SK-N-SH (cell line): ENCODE data around the gene PLEKHA6. TPM values are rescaled to one million over a fixed set of nuclear protein-coding genes. Genes with fewer than 3 reads are reported as not detected.

Source experiments
- CTCF ChIA-PET: fragments of 300-600, 350-600 bp; formaldehyde crosslinking; extraction: SDS; loops from one replicate; lab custom pipeline; 2021; lab: Yijun Ruan, JAX
- POLR2A ChIA-PET: fragments of 350-600 bp; sonication (Branson Sonifier 250); formaldehyde crosslinking; extraction: SDS; loops from one replicate; lab custom pipeline; 2020; ENCODE audit warnings: antibody characterized with exemption, inconsistent platforms; lab: Yijun Ruan, JAX
- DNase-seq: peaks from one replicate; pipeline ENCODE4 v3.0.0; 2012
- H2AFZ ChIP-seq: fragments of 200-600 bp; sonication (generic); 2 replicates; pipeline ENCODE4 v1.8.1; 2016; ENCODE audit warnings: antibody characterized with exemption, mild to moderate bottlenecking, low read depth
- H3F3A ChIP-seq: fragments of 200-600 bp; sonication (generic); replicated peaks from 2 replicates; pipeline ENCODE3; 2016; ENCODE audit warnings: antibody characterized with exemption, mild to moderate bottlenecking; ENCODE audit not compliant: insufficient read depth
- H3K27ac ChIP-seq, 2 experiments: fragments of 200-500 bp in 1 of 2; fragments of 200-600 bp in 1 of 2; sonication (Bioruptor generic) in 1 of 2; sonication (generic), shearing (Covaris generic) in 1 of 2; 2 replicates each; pipeline versions ENCODE4 v1.5.1 to v1.6.1; 2014 to 2016; ENCODE audit warnings: low read depth in 2 of 2, inconsistent platforms in 1 of 2, low read length in 1 of 2, mild to moderate bottlenecking in 1 of 2, mixed read lengths in 1 of 2
- H3K27me3 ChIP-seq: fragments of 200-600 bp; sonication (generic), shearing (Covaris generic); 2 replicates; pipeline ENCODE4 v1.6.1; 2016; ENCODE audit warnings: mixed run types; ENCODE audit not compliant: insufficient read depth
- H3K36me3 ChIP-seq, 2 experiments: fragments of 200-500 bp in 1 of 2; fragments of 200-600 bp in 1 of 2; sonication (Bioruptor generic) in 1 of 2; sonication (generic) in 1 of 2; replicated peaks in 1 of 2; 2 replicates each; pipeline versions ENCODE3 to v1.5.1; 2014 to 2016; ENCODE audit warnings: low read length in 1 of 2, mild to moderate bottlenecking in 1 of 2; ENCODE audit not compliant: insufficient read depth in 2 of 2, control insufficient read depth in 1 of 2
- H3K4me1 ChIP-seq, 2 experiments: fragments of 200-500 bp in 1 of 2; fragments of 200-600 bp in 1 of 2; sonication (Bioruptor generic) in 1 of 2; sonication (generic), shearing (Covaris generic) in 1 of 2; 2 replicates each; pipeline versions ENCODE4 v1.5.1 to v1.6.1; 2014 to 2016; ENCODE audit warnings: low read depth in 1 of 2, low read length in 1 of 2, mixed run types in 1 of 2; ENCODE audit not compliant: insufficient read depth in 2 of 2, control insufficient read depth in 1 of 2
- H3K4me2 ChIP-seq: fragments of 200-600 bp; sonication (generic), shearing (Covaris generic); 2 replicates; pipeline ENCODE4 v1.6.1; 2017; ENCODE audit warnings: mixed run types
- H3K4me3 ChIP-seq, 2 experiments: fragments of 200-500 bp in 1 of 2; fragments of 200-600 bp in 1 of 2; sonication (Bioruptor generic) in 1 of 2; sonication (generic), shearing (Covaris generic) in 1 of 2; 2 replicates each; pipeline versions ENCODE4 v1.5.1 to v1.8.1; 2014 to 2016; ENCODE audit warnings: low read depth in 2 of 2, inconsistent platforms in 1 of 2, low read length in 1 of 2, mild to moderate bottlenecking in 1 of 2, mixed read lengths in 1 of 2, moderate library complexity in 1 of 2
- H3K79me2 ChIP-seq: fragments of 200-600 bp; sonication (generic); 2 replicates; pipeline ENCODE4 v1.8.1; 2017; ENCODE audit warnings: mild to moderate bottlenecking; ENCODE audit not compliant: insufficient read depth
- H3K9ac ChIP-seq: fragments of 200-600 bp; sonication (generic); 2 replicates; pipeline ENCODE4 v1.6.1; 2017; ENCODE audit warnings: mixed run types
- H3K9me2 ChIP-seq: fragments of 200-600 bp; sonication (generic); 2 replicates; pipeline ENCODE4 v1.6.1; 2017; ENCODE audit warnings: mixed run types
- H3K9me3 ChIP-seq: fragments of 200-600 bp; sonication (generic); 2 replicates; pipeline ENCODE4 v1.6.1; 2017; ENCODE audit warnings: mixed run types, mild to moderate bottlenecking, moderate library complexity
- H4K20me1 ChIP-seq: fragments of 200-600 bp; sonication (generic); 2 replicates; pipeline ENCODE4 v1.6.1; 2017; ENCODE audit warnings: mild to moderate bottlenecking, mixed run types; ENCODE audit not compliant: insufficient read depth
- FOXJ3 ChIP-seq: sonication (generic); formaldehyde crosslinking; IDR thresholded peaks from 2 replicates; pipeline ENCODE4 v1.5.1; 2020; ENCODE audit warnings: mild to moderate bottlenecking, missing genetic modification reagents
- GATA2 ChIP-seq: sonication (generic); formaldehyde crosslinking; IDR thresholded peaks from 2 replicates; pipeline ENCODE4 v1.5.0; 2020; ENCODE audit warnings: mild to moderate bottlenecking, missing genetic modification reagents
- RAD21 ChIP-seq: IDR thresholded peaks from 2 replicates; pipeline ENCODE4 v1.6.1; 2012; ENCODE audit warnings: mild to moderate bottlenecking, low read length
- SMC3 ChIP-seq: IDR thresholded peaks from 2 replicates; pipeline ENCODE4 v1.6.1; 2012; ENCODE audit warnings: low read depth, low read length, improper control_type of control experiment
- WGBS: methylation state at CpG from one replicate; pipeline ENCODE4 v1.1.6; 2017; ENCODE audit warnings: low lambda C conversion rate; 5-methylcytosine and 5-hydroxymethylcytosine counted together
- polyA plus RNA-seq, 3 experiments: library from polyadenylated mRNA; depleted of rRNA; stranded (reverse); fragments of >200 nt; gene quantifications; 2 replicates each; pipeline ENCODE4 v1.2.3, GENCODE V29; 2012
- TF ChIP-seq, protein P1 (sequence below): IDR thresholded peaks from 2 replicates; pipeline ENCODE4 v1.4.0; 2012; ENCODE audit warnings: low read depth, borderline replicate concordance

The PLEKHA6 gene
- polyA plus RNA-seq, 1 of the 3 experiments (the other 2 are of a cell fraction): 1.2 TPM

DNA sequence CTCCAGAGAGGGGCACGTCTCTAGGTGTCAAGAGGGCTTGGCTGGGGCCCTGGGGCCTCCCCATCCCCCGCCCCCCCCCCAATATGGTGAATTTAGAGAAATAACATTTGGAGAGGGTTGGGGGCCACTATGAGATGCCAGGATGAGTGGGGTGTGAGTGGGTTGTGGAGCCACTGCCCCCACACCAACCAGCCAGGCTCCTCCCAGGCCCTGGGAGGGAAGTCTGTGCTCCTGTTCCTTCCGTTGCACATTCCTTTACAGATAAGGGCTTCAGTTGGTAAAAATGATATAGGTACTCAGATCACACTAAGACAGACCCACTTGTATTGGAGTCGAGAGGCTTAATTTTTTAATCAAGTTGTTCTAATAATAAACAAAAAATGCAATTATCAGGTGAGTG, 585 bp upstream of the PLEKHA6 start:
- H3K36me3 ChIP-seq: no peaks in the 10 kb centered on the region
- H3F3A ChIP-seq: no peaks in the 10 kb centered on the region
- no peaks in the 10 kb centered on the region for H4K20me1 ChIP-seq
- ChIA-PET CTCF (interaction anchor here (0.7 to 8.4 kb wide), 30 partner anchors 11 to 231 kb away, joined by 3 to 338 read pairs (median 4); partner anchors contain the start of genes ETNK2, GOLT1A and REN), POLR2A (interaction anchor here (0.9 to 4.2 kb wide), 11 partner anchors 11 to 158 kb away, joined by 3 to 70 read pairs (median 8); no protein-coding TSS in a partner anchor)
- H3K4me1 ChIP-seq: peaks cover 4 to 41% of the 10 kb centered on the region in 2 experiments; a peak in 1 of 4 replicates
- 70% methylated on average over 3 of the region's 4 CpGs for WGBS
- DNase-seq: no peak
- peak overlapping the region in 1 of 2 experiments; percentile 90; a peak in 2 of 4 replicates for H3K27ac ChIP-seq
- no peaks in the 10 kb centered on the region for H3K79me2 ChIP-seq
- H3K9ac ChIP-seq: no peak overlapping the region
- no peak overlapping the region for H2AFZ ChIP-seq
- H3K27me3 ChIP-seq: peaks cover 1% of the 10 kb centered on the region; the same call in 1 of the 2 replicates
- H3K4me3 ChIP-seq: no peak overlapping the region
- peak overlapping the region; percentile 69; the same call in 1 of the 2 replicates for H3K4me2 ChIP-seq
- no peak for TF ChIP-seq FOXJ3 (CRISPR knock-in tag)
- H3K9me3 ChIP-seq: no peaks in the 10 kb centered on the region
- no peaks in the 10 kb centered on the region for H3K9me2 ChIP-seq

DNA sequence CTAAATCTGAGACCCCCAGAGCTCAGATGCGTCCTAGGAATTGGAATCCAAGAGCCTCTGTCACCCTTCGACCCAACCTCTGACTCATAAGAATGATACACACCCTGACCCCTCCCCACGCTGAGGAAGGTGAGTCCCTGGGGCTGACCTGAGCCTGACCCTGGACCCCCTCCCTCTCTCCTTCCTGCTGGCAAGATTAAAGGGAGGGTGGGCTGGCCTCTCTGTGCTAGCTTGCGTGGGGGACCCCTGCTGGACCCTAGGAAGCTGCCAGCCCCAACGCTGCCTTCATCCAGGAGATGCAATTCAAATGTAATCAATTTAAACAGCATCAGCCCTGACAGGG, 627 bp downstream of the PLEKHA6 start:
- H3K9ac ChIP-seq: no peak overlapping the region
- POLR2A ChIA-PET: interaction anchor here (1.3 to 4.2 kb wide), 10 partner anchors 10 to 101 kb away, joined by 4 to 70 read pairs (median 12); no protein-coding TSS in a partner anchor

DNA sequence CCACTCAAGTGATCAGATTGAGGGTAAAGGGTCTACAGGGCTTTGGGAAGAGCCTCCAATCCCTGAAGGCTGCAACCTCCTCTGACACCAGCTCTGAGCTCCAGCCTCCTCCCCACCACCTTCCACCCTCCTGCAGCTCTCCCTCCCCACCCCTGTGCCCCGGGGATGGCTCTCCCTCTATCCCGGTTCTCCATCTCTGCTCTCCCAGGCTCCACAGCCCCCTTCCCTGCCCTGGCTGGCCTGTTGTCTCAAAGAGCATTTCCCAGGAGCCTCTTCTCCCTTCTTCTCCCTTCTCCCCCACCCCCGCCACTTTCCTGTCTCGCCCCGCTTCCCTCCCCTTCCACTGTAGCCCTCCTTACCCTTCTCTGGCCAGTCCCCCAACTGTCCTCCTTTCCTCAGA, 1.1 kb downstream of the PLEKHA6 start:
- peak; percentile 47 for DNase-seq
- peaks cover 4 to 52% of the 10 kb centered on the region in 2 experiments; a peak in 1 of 4 replicates for H3K4me1 ChIP-seq
- no peaks in the 10 kb centered on the region for H3K79me2 ChIP-seq
- TF ChIP-seq, protein P1, sequence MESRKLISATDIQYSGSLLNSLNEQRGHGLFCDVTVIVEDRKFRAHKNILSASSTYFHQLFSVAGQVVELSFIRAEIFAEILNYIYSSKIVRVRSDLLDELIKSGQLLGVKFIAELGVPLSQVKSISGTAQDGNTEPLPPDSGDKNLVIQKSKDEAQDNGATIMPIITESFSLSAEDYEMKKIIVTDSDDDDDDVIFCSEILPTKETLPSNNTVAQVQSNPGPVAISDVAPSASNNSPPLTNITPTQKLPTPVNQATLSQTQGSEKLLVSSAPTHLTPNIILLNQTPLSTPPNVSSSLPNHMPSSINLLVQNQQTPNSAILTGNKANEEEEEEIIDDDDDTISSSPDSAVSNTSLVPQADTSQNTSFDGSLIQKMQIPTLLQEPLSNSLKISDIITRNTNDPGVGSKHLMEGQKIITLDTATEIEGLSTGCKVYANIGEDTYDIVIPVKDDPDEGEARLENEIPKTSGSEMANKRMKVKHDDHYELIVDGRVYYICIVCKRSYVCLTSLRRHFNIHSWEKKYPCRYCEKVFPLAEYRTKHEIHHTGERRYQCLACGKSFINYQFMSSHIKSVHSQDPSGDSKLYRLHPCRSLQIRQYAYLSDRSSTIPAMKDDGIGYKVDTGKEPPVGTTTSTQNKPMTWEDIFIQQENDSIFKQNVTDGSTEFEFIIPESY: no peak
- peak; percentile 40; the same call in 1 of the 2 replicates for TF ChIP-seq GATA2 (CRISPR knock-in tag)
- H3K27me3 ChIP-seq: no peaks in the 10 kb centered on the region
- H3F3A ChIP-seq: no peaks in the 10 kb centered on the region
- no peak overlapping the region for H3K9ac ChIP-seq
- peak overlapping the region; percentile 69; the same call in 1 of the 2 replicates for H3K4me2 ChIP-seq
- H3K9me3 ChIP-seq: no peaks in the 10 kb centered on the region
- peak overlapping the region in 1 of 2 experiments; percentile 90; a peak in 2 of 4 replicates for H3K27ac ChIP-seq
- 58% methylated on average over 5 of the region's 5 CpGs for WGBS
- no peaks in the 10 kb centered on the region for H3K36me3 ChIP-seq
- ChIA-PET CTCF (interaction anchor here (0.7 to 8.4 kb wide), 14 partner anchors 9 to 192 kb away, joined by 3 to 338 read pairs (median 15); partner anchors contain the start of genes GOLT1A and REN), POLR2A (interaction anchor here (0.7 to 4.2 kb wide), 11 partner anchors 9 to 100 kb away, joined by 4 to 70 read pairs (median 10); no protein-coding TSS in a partner anchor)
- no peaks in the 10 kb centered on the region for H3K9me2 ChIP-seq
- H2AFZ ChIP-seq: no peak overlapping the region
- peak overlapping the region in 1 of 2 experiments; percentile 21; a peak in 2 of 4 replicates for H3K4me3 ChIP-seq
- H4K20me1 ChIP-seq: no peaks in the 10 kb centered on the region

More for the DNA sequence above, 627 bp downstream of the PLEKHA6 start:
- H3K27ac ChIP-seq: peak overlapping the region in 1 of 2 experiments; percentile 90; a peak in 2 of 4 replicates
- H3K9me3 ChIP-seq: no peaks in the 10 kb centered on the region
- no peaks in the 10 kb centered on the region for H3K79me2 ChIP-seq
- H3K4me3 ChIP-seq: peak overlapping the region; percentile 9 to 21; a peak in 3 of 4 replicates
- H3K36me3 ChIP-seq: no peaks in the 10 kb centered on the region
- CTCF ChIA-PET: interaction anchor here (0.7 to 8.4 kb wide), 20 partner anchors 10 to 208 kb away, joined by 3 to 338 read pairs (median 12); partner anchors contain the start of genes ETNK2, GOLT1A and REN
- no peak for DNase-seq
- no peaks in the 10 kb centered on the region for H3F3A ChIP-seq
- H4K20me1 ChIP-seq: no peaks in the 10 kb centered on the region
- peak; percentile 38 for TF ChIP-seq RAD21
- no peak; the same call in 1 of the 2 replicates for TF ChIP-seq SMC3
- WGBS: 9% methylated on average over 5 of the region's 5 CpGs
- peaks cover 4 to 47% of the 10 kb centered on the region in 2 experiments; a peak in 1 of 4 replicates for H3K4me1 ChIP-seq
- peak overlapping the region; percentile 69; the same call in 1 of the 2 replicates for H3K4me2 ChIP-seq
- H2AFZ ChIP-seq: no peak overlapping the region
- H3K27me3 ChIP-seq: no peaks in the 10 kb centered on the region
- H3K9me2 ChIP-seq: no peaks in the 10 kb centered on the region
